ENCODE data around the gene MYBPC3.

- TF ChIP-seq CTCF (IDR thresholded peaks at IDR 0.05) (no peak), POLR2A (IDR thresholded peaks at IDR 0.05) (no peak)
Observed at GRCh38 chr11:47353978-47354774, 1.7 kb upstream of the MYBPC3 start.
